CD8-positive, alpha-beta memory T cell (primary cell): ENCODE data around the gene KIF6. TPM values are rescaled to one million over a fixed set of nuclear protein-coding genes. Genes with fewer than 3 reads are reported as not detected.

Experiments used
- CTCF ChIA-PET: fragments of 350-600 bp; sonication (Branson Sonifier 250); formaldehyde crosslinking; loops from one replicate; lab custom pipeline; 2021; ENCODE audit warnings: antibody characterized with exemption; lab: Charles Lee
- POLR2A ChIA-PET: fragments of 350-600 bp; sonication (Branson Sonifier 250); formaldehyde crosslinking; loops from one replicate; lab custom pipeline; 2021; ENCODE audit warnings: antibody characterized with exemption; lab: Charles Lee
- DNase-seq, 5 donors: peaks; one replicate each; pipeline versions ENCODE4 v3.0.0 to v3.0.0-alpha.2; 2020 to 2022; ENCODE audit warnings: mixed read lengths in 1 of 5
- H3K27ac ChIP-seq: one replicate; pipeline ENCODE4 v1.7.0; 2013; ENCODE audit warnings: low read depth, mild to moderate bottlenecking, low read length, moderate library complexity
- H3K27me3 ChIP-seq: 2 replicates; pipeline ENCODE4 v1.7.0; 2013; ENCODE audit warnings: low read length, mild to moderate bottlenecking; ENCODE audit not compliant: insufficient read depth, poor library complexity, severe bottlenecking
- H3K36me3 ChIP-seq: 2 replicates; pipeline ENCODE4 v1.7.0; 2013; ENCODE audit warnings: mild to moderate bottlenecking, low read length, moderate library complexity; ENCODE audit not compliant: insufficient read depth
- H3K4me1 ChIP-seq: 2 replicates; pipeline ENCODE4 v1.7.0; 2013; ENCODE audit warnings: mild to moderate bottlenecking, low read length, moderate library complexity; ENCODE audit not compliant: insufficient read depth
- H3K4me3 ChIP-seq: 2 replicates; pipeline ENCODE4 v1.7.0; 2013; ENCODE audit warnings: mild to moderate bottlenecking, low read length
- H3K9me3 ChIP-seq: 2 replicates; pipeline ENCODE4 v1.7.0; 2013; ENCODE audit warnings: mild to moderate bottlenecking, low read length
- H3K27ac Mint-ChIP-seq, 8 donors: one replicate each; pipeline ENCODE4 v1.8.0; 2020 to 2021; ENCODE audit warnings: mixed read lengths in 8 of 8, mild to moderate bottlenecking in 6 of 8, inconsistent platforms in 3 of 8, moderate library complexity in 3 of 8
- H3K27me3 Mint-ChIP-seq, 2 donors: one replicate each; pipeline ENCODE4 v1.8.0; 2020 to 2021; ENCODE audit warnings: mixed read lengths in 2 of 2, mild to moderate bottlenecking in 1 of 2, moderate library complexity in 1 of 2
- H3K36me3 Mint-ChIP-seq, 3 donors: one replicate each; pipeline ENCODE4 v1.8.0; 2020 to 2021; ENCODE audit warnings: mixed read lengths in 3 of 3, inconsistent platforms in 1 of 3, mild to moderate bottlenecking in 1 of 3
- H3K4me1 Mint-ChIP-seq, 3 donors: one replicate each; pipeline ENCODE4 v1.8.0; 2020 to 2021; ENCODE audit warnings: mixed read lengths in 3 of 3, inconsistent platforms in 1 of 3, mild to moderate bottlenecking in 1 of 3
- H3K4me3 Mint-ChIP-seq, 7 donors: one replicate each; pipeline ENCODE4 v1.8.0; 2020 to 2021; ENCODE audit warnings: mixed read lengths in 7 of 7, mild to moderate bottlenecking in 6 of 7, moderate library complexity in 4 of 7, inconsistent platforms in 2 of 7
- H3K9me3 Mint-ChIP-seq, 5 donors: one replicate each; pipeline ENCODE4 v1.8.0; 2020 to 2022; ENCODE audit warnings: mixed read lengths in 5 of 5, mild to moderate bottlenecking in 3 of 5, moderate library complexity in 2 of 5, inconsistent platforms in 1 of 5
- polyA plus RNA-seq: library from polyadenylated mRNA; unstranded; fragments of 300-500 nt; fragmentation: Illumina TruSeq; gene quantifications from one replicate; pipeline ENCODE4 v1.2.3, GENCODE V29; 2021
- total RNA-seq, 2 experiments: library from RNA; stranded (reverse); gene quantifications; one replicate each; pipeline ENCODE4 v1.2.3, GENCODE V29; 2021

Gene KIF6
- total and polyA plus RNA-seq, 3 experiments from 2014 or later, result 0.22 TPM; not detected in 1

DNA sequence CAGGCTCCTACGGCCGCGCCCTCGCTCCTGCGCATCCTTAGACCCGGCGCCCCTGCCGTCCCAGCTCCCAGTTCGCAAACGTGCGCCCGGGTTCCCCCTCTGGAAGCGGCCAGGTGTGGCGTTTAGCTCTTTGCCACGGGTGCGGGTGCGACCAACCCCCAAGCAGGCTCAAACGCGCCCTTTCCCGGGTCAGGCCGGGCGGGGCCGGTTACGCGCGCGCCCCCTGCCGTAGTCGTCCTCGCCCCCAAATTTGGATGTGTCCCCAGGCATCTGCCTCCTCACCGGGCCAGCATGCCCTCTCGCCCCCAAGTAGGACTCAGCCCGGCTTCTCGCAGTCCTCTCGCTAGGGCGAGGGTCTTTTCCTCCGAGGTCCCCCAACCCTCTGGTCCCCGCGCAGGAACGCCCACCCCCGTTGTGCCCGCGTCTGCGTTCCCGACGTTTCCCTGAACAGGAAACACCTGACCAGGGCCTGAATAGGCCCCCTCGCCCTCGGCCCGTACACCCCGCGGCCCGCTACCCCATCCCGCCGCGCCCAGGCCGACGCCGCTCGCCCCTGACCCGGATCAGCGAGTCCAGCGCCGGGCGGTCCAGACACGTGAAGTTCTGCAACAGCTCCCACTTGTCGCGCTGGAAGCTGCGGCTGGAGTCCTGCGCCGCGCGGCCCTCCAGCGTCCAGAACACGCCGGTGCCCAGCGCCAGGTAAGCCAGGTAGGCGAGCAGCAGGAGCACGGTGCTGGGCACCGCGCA lies 411.5 kb downstream of the KIF6 start:
- Mint-ChIP-seq H3K4me3 (peak overlapping the region in 2 of 7 donors; percentile 8 to 27), H3K36me3 (no peaks in the 10 kb centered on the region), H3K4me1 (peaks cover 0 to 13% (median 2%) of the 10 kb centered on the region in 3 donors), H3K27me3 (peaks cover 33 to 57% of the 10 kb centered on the region in 2 donors), H3K9me3 (no peaks in the 10 kb centered on the region), H3K27ac (no peak overlapping the region)
- H3K4me3 ChIP-seq, result no peak overlapping the region
- no peaks in the 10 kb centered on the region for H3K4me1 ChIP-seq
- no peak overlapping the region for H3K27ac ChIP-seq
- no peaks in the 10 kb centered on the region for H3K9me3 ChIP-seq
- POLR2A ChIA-PET, result no interaction called here
- CTCF ChIA-PET, result interaction anchor here (1.0 kb wide), 1 partner anchor 11 kb away, joined by 3 read pairs; no protein-coding TSS in a partner anchor
- no peaks in the 10 kb centered on the region for H3K36me3 ChIP-seq
- DNase-seq, result no peak
- H3K27me3 ChIP-seq, result peaks cover 17% of the 10 kb centered on the region

- Mint-ChIP-seq H3K4me1 (peaks cover 0 to 13% (median 2%) of the 10 kb centered on the region in 3 donors), H3K27ac (no peak overlapping the region), H3K9me3 (no peaks in the 10 kb centered on the region), H3K4me3 (peak overlapping the region in 1 of 7 donors; percentile 8), H3K27me3 (peaks cover 28 to 54% of the 10 kb centered on the region in 2 donors), H3K36me3 (no peaks in the 10 kb centered on the region)
- H3K9me3 ChIP-seq, result no peaks in the 10 kb centered on the region
- no peaks in the 10 kb centered on the region for H3K36me3 ChIP-seq
- DNase-seq, result no peak
- H3K4me3 ChIP-seq, result no peak overlapping the region
- POLR2A ChIA-PET, result no interaction called here
- H3K4me1 ChIP-seq, result no peaks in the 10 kb centered on the region
- H3K27me3 ChIP-seq, result peaks cover 17% of the 10 kb centered on the region
- H3K27ac ChIP-seq, result no peak overlapping the region
- CTCF ChIA-PET, result interaction anchor here (1.2 kb wide), 1 partner anchor 10 kb away, joined by 7 read pairs; no protein-coding TSS in a partner anchor
These were observed 412.2 kb downstream of the KIF6 start for GRCh38 chr6:39312912-39313525.

DNA sequence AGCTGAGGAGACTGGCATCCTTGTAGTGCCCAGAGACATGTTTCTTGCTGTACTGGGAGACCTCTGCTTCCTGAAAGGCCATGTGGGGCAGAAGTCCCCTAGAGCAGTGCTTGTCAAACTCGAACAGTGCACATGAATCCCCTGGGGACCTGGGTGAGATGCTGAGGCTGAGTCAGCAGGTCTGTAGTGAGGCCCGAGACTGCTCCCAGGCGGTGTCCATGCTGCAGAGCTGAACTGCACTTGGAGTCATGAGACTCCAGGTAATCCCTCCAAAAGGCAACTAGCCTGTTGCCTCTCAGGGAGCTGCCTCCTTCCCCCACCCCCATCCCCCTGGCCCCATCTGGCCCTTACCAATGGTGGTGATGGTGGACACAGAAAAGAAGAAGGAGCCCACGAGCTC lies 414.7 kb downstream of the KIF6 start:
- Histone ChIP-seq H3K4me1 (no peaks in the 10 kb centered on the region), H3K9me3 (no peaks in the 10 kb centered on the region), H3K4me3 (no peak overlapping the region), H3K27ac (no peak overlapping the region), H3K27me3 (peaks cover 14% of the 10 kb centered on the region), H3K36me3 (no peaks in the 10 kb centered on the region)
- Mint-ChIP-seq H3K4me3 (no peak overlapping the region), H3K36me3 (no peaks in the 10 kb centered on the region), H3K9me3 (no peaks in the 10 kb centered on the region), H3K27me3 (peaks cover 26 to 37% of the 10 kb centered on the region in 2 donors), H3K4me1 (peaks cover 0 to 13% (median 2%) of the 10 kb centered on the region in 3 donors), H3K27ac (no peak overlapping the region)
- CTCF ChIA-PET, result interaction anchor here (0.8 to 15.5 kb wide), 7 partner anchors 8 to 438 kb away, joined by 3 to 269 read pairs (median 3); no protein-coding TSS in a partner anchor
- POLR2A ChIA-PET, result no interaction called here
- DNase-seq, result no peak

DNA sequence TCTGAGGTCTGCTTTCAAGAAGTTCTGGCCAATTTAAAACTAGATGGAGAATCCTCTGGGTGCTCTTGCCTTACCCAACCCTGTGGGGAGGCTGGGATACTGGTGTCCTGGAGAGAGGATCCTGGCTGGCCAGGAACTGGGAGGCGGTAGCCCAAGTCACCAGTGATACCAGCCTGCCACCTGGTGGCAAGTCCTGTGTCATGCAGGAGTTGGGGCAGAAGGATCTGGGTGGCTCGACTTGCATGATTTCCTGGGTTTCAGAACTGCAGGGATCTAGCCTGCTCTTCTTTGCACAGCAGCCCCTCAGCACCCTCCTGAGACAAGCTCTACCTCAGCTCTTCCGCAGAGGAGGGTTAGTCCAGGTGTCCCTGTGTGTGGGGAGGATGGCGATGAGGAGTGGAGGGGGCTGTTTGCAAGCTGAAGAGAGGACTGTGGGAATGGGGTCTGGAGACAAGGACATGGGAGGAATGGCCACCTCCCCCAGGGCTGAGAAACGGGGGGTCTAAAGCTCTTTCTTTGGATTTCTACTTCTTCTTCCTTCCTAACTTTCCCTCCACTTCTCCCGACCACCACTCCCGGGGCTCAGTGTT lies 415.2 kb downstream of the KIF6 start:
- H3K36me3 ChIP-seq, result no peaks in the 10 kb centered on the region
- H3K4me3 ChIP-seq, result no peak overlapping the region
- H3K9me3 Mint-ChIP-seq, result no peaks in the 10 kb centered on the region
- H3K4me1 ChIP-seq, result no peaks in the 10 kb centered on the region
- POLR2A ChIA-PET, result no interaction called here
- peaks cover 0 to 13% (median 2%) of the 10 kb centered on the region in 3 donors for H3K4me1 Mint-ChIP-seq
- H3K27me3 Mint-ChIP-seq, result peaks cover 23 to 34% of the 10 kb centered on the region in 2 donors
- no peak overlapping the region for H3K27ac ChIP-seq
- H3K36me3 Mint-ChIP-seq, result no peaks in the 10 kb centered on the region
- DNase-seq, result peak in 4 of 5 donors; percentile 18 to 62 (median 28)
- peaks cover 10% of the 10 kb centered on the region for H3K27me3 ChIP-seq
- CTCF ChIA-PET, result interaction anchor here (0.7 to 15.5 kb wide), 9 partner anchors 9 to 438 kb away, joined by 3 to 269 read pairs (median 3); partner anchors contain the start of gene KCNK5
- H3K4me3 Mint-ChIP-seq, result no peak overlapping the region
- no peaks in the 10 kb centered on the region for H3K9me3 ChIP-seq
- no peak overlapping the region for H3K27ac Mint-ChIP-seq

- H3K36me3 Mint-ChIP-seq, result no peaks in the 10 kb centered on the region
- POLR2A ChIA-PET, result no interaction called here
These were observed 417.7 kb downstream of the KIF6 start for GRCh38 chr6:39307462-39307861.

DNA sequence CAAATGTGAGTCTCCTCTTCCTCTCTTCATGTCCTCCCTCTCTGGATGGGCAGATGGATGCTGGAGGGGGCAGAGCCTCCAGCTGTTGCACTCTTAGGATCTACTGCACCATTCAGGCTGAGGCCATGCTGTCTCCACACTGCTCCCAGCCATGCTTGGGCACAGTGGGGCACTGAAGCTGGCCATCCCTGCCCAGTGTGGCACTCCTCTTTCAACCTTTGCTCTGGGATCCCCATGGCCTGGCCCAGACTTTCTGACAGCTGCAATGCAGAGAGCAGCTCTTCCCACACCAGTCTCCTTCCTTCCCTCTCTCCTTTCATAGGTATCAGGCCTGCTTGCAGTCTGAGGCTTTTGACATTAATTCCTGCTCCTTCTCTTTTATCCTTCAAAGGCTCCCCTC lies 420.3 kb downstream of the KIF6 start:
- H3K36me3 Mint-ChIP-seq, result no peaks in the 10 kb centered on the region
- POLR2A ChIA-PET, result no interaction called here
- H3K27ac Mint-ChIP-seq, result peak overlapping the region in 1 of 8 donors; percentile 72
- DNase-seq, result no peak
- peaks cover 7 to 9% of the 10 kb centered on the region in 2 donors for H3K27me3 Mint-ChIP-seq
- Histone ChIP-seq H3K4me3 (no peak overlapping the region), H3K9me3 (no peaks in the 10 kb centered on the region), H3K36me3 (no peaks in the 10 kb centered on the region), H3K4me1 (peaks cover 6% of the 10 kb centered on the region), H3K27me3 (no peaks in the 10 kb centered on the region), H3K27ac (no peak overlapping the region)
- no peaks in the 10 kb centered on the region for H3K9me3 Mint-ChIP-seq
- CTCF ChIA-PET, result interaction anchor here (1.2 to 15.5 kb wide), 5 partner anchors 13 to 431 kb away, joined by 3 to 269 read pairs (median 9); no protein-coding TSS in a partner anchor
- peaks cover 5 to 11% (median 5%) of the 10 kb centered on the region in 3 donors for H3K4me1 Mint-ChIP-seq
- H3K4me3 Mint-ChIP-seq, result no peak overlapping the region

More at GRCh38 chr6:39307462-39307861, 417.7 kb downstream of the KIF6 start:
- Histone ChIP-seq H3K27ac (no peak overlapping the region), H3K36me3 (no peaks in the 10 kb centered on the region), H3K4me1 (peaks cover 6% of the 10 kb centered on the region), H3K27me3 (peaks cover 3% of the 10 kb centered on the region), H3K9me3 (no peaks in the 10 kb centered on the region), H3K4me3 (no peak overlapping the region)
- Mint-ChIP-seq H3K4me3 (no peak overlapping the region), H3K4me1 (peaks cover 5 to 8% (median 6%) of the 10 kb centered on the region in 3 donors), H3K27ac (no peak overlapping the region), H3K27me3 (peaks cover 12 to 21% of the 10 kb centered on the region in 2 donors), H3K9me3 (no peaks in the 10 kb centered on the region)
- CTCF ChIA-PET, result interaction anchor here (5.5 to 15.5 kb wide), 2 partner anchors 140 to 434 kb away, joined by 73 to 269 read pairs; no protein-coding TSS in a partner anchor
- DNase-seq, result no peak

DNA sequence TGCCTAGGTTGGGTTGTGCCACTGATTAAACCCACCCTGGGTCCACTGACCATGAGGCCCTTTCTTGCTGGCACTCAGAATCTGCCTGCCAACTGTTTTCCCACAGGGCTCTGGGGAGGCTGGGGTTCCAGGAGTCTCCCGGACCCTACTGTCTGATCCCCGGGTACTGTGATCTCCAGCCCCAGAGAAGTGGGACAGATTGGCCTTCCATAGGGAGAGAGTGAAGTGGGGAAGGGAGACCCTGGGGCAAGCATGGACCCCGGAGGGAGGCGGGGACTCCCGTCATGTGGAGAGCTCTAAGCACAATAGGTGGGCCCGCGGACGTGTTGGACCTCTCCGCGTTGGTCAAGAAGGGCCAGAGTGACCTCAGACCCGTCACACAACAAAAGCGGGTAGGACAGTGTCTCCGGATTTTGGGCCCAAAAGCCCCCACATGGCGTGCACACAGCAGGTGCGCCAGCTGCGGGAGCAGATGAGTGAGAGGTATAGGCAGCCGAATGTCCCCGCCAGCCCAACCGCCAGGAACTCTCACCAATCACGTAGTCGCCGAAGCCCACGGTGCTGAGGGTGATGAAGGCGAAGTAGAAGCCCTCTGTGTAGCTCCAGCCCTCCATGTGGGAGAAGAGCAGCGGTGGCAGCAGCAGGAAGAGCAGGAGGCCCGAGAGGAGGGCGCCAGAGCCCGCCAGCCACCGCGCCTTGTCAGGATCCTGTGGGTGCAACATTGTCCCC lies 421.6 kb downstream of the KIF6 start:
- Histone ChIP-seq H3K27me3 (no peaks in the 10 kb centered on the region), H3K36me3 (no peaks in the 10 kb centered on the region), H3K27ac (no peak overlapping the region), H3K4me3 (no peak overlapping the region), H3K4me1 (peaks cover 6% of the 10 kb centered on the region), H3K9me3 (no peaks in the 10 kb centered on the region)
- H3K4me1 Mint-ChIP-seq, result peaks cover 5 to 11% (median 5%) of the 10 kb centered on the region in 3 donors
- ChIA-PET CTCF (interaction anchor here (0.7 to 15.5 kb wide), 35 partner anchors 9 to 435 kb away, joined by 3 to 269 read pairs (median 5); partner anchors contain the start of genes KCNK17 and KCNK5), POLR2A (interaction anchor here (0.8 to 1.6 kb wide), 2 partner anchors 138 to 427 kb away, joined by 3 to 4 read pairs; no protein-coding TSS in a partner anchor)
- H3K36me3 Mint-ChIP-seq, result no peaks in the 10 kb centered on the region
- no peaks in the 10 kb centered on the region for H3K9me3 Mint-ChIP-seq
- H3K27me3 Mint-ChIP-seq, result peaks cover 6 to 17% of the 10 kb centered on the region in 2 donors
- peak overlapping the region in 1 of 7 donors; percentile 85 for H3K4me3 Mint-ChIP-seq
- H3K27ac Mint-ChIP-seq, result peak overlapping the region in 1 of 8 donors; percentile 91
- peak in 1 of 5 donors; percentile 3 for DNase-seq
